Measurements from ENCODE around the gene MAN2A2.
A peak's percentile ranks its signal among the peaks of the same experiment; 100 is the strongest.

The MAN2A2 gene

DNA sequence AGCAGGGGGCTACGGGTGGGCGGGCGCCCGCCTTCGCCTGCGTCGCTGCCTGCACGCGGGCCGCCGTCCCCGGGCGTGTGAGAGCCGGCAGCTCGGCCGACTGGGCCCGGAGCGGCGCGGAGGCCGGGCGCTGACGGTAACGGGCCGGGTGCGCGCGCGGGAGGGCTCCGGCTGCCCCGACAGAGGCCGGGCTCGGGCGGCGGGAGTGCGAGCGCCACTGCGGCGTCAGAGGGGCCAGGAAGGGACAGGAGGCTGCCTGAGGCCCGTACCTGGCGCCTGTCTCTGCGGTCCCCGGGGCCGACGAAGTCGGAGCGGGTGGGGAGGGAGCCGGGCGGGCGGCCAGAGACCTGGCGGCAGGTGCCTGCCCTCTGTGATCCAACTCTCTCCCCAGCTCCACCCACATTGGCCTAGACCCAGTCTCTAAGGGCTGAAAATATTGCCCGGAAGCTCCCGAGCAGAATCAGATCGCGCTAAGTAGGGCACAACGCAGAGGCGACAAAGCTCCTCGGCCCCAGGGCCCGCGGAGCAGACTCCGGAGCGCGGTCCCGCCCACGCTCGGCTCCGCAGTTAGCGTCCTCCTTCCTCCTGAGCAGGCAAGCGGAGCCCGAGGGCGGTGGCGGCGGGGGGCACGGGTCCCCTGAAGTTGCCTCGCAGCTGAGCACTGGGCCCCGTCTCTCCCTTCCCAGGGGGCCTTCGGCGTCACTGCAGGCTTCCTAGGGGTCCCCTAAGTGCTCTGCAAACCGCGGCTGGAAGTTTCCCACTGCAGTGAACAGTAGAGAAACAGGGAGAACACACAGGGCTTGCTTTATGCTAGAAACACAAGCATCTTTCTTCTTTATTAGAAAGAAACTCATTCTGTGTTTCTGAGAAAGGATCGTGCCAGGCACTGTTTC, at the start of gene MAN2A2:
Gene MAN2A2 (plus strand): TSS at position 463 of the 893 bp plus-strand sequence. CDS start 906 bp downstream, outside the sequence.
- TF ChIP-seq, protein P1, sequence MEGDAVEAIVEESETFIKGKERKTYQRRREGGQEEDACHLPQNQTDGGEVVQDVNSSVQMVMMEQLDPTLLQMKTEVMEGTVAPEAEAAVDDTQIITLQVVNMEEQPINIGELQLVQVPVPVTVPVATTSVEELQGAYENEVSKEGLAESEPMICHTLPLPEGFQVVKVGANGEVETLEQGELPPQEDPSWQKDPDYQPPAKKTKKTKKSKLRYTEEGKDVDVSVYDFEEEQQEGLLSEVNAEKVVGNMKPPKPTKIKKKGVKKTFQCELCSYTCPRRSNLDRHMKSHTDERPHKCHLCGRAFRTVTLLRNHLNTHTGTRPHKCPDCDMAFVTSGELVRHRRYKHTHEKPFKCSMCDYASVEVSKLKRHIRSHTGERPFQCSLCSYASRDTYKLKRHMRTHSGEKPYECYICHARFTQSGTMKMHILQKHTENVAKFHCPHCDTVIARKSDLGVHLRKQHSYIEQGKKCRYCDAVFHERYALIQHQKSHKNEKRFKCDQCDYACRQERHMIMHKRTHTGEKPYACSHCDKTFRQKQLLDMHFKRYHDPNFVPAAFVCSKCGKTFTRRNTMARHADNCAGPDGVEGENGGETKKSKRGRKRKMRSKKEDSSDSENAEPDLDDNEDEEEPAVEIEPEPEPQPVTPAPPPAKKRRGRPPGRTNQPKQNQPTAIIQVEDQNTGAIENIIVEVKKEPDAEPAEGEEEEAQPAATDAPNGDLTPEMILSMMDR (IDR thresholded peaks at IDR 0.05; ENCODE audit: extremely low read depth, insufficient read depth, missing control alignments), result no peak
- in situ Hi-C loops (cut with MboI; ENCODE audit: low pct_unique_long_range_greater_than_20kb, low sequenced_read_pairs, unreplicated experiment), result no loop called here
- peak; percentile 91 for DNase-seq (ENCODE audit: low spot score)

DNA sequence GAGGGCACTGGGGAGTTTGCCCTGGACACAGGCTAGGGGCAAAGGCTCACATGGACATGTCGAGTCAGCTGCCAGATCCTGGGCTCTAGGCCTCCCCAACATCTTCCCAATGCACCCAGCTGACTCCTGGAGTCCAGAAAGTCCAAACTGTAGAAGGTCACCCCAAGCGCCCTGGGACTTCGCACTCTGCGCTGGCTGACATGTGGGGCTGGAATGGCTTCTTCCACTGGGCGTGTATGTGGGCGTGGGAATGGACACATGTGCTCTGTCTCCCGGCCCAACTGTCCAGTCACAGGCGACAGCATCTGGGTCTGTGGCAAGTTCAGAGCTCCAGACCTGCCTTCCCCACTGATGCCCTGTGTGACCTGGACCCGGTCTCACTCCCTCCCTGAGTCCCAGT, 48.0 kb upstream of the MAN2A2 start:
- in situ Hi-C loops (cut with MboI; ENCODE audit: low pct_unique_long_range_greater_than_20kb, low sequenced_read_pairs, unreplicated experiment), result no loop called here
- TF ChIP-seq, protein P1 (IDR thresholded peaks at IDR 0.05; ENCODE audit: extremely low read depth, insufficient read depth, missing control alignments), result no peak
- no peak for DNase-seq (ENCODE audit: low spot score)

DNA sequence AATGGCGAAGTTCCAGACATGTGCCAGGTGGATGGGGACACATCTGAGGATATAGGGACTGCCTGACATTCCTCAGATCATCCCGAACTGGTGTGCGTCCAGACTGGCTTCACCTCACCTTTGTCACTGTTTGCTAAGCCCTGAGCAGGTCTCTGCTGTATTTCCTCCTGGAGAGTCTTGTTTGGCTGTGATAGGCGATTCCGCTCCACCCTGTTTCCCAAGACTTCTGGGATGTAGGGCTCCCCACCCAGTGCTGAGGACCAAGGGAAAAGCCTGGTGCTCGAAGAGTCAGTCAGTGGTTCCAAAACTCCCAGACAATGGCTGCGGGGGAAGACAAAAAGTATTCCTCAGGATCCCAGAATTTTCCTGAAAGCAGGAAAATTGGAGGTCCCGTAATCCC, 45.8 kb upstream of the MAN2A2 start:
- TF ChIP-seq, protein P1 (IDR thresholded peaks at IDR 0.05; ENCODE audit: extremely low read depth, insufficient read depth, missing control alignments), result no peak
- DNase-seq (ENCODE audit: low spot score), result no peak
- in situ Hi-C loops (cut with MboI; ENCODE audit: low pct_unique_long_range_greater_than_20kb, low sequenced_read_pairs, unreplicated experiment), result no loop called here

DNA sequence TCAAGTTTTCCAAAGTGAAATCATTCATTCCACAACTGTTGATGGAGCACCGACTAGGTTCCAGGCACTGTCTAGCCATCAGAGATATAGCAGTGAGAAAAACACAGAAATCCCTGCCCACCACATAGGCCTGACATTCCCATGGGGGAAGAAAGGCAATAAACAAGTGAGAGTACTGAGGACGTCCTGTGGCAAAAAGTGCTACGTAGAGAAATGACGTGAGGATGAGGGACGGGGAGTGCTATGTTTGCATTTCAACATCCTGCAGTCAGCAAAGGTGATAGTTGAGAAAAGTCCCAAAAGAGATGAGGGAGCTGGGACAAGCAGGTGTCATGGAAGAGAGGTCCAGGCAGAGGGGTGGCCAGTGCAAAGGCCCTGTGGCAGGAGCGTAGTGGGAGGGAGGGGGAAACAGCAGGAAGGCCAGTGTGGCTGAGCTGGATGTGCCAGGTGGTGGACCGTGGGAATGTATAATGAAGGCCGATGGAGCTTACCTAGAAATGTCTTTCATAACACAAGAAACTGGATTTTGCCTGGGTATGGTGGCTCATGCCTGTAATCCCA, 45.1 kb upstream of the MAN2A2 start:
- TF ChIP-seq, protein P1 (IDR thresholded peaks at IDR 0.05; ENCODE audit: extremely low read depth, insufficient read depth, missing control alignments), result no peak
- in situ Hi-C loops (cut with MboI; ENCODE audit: low pct_unique_long_range_greater_than_20kb, low sequenced_read_pairs, unreplicated experiment), result no loop called here
- no peak for DNase-seq (ENCODE audit: low spot score)

DNA sequence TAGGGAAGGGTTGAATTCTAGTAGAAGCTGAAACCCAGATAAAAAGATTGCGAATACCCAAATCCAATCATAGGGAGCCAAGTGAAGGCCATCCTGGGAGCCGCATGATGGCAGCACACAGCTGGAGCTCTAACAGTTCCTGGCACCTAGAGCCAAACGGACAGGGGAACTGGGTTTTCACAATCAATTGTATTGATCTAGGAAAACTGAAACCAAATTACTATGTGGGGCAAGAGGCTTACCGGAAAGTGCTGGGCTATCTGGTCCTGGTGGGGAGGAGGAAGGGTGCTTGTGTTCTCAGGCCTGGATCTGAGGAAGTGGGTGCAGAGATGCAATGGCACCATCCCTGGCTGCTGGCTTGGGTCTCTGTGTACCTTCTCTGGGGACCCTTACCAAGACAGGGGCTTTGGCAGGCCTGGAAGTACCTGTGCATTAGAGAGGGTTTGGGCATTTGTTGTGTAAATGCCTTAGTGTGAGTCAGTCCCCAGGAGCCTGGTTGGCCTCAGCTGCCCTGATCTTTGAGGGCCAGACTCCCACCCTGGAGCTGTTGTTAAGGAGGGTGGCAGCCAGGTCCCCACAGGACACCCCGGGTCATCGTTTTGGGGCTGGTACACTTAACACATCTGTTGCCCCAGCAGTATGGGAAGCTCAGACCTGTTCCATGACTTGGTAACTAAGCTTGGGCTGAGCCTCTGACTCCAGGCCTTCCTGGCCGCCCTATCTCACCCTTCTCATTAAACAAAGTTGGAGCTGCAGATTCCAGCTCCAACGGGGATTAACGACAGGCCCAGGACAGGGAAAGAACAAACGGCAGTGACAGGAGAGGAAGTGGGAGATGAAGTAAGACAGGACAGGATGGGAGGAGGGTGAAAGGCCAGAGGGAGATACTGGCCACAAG, 43.6 kb upstream of the MAN2A2 start:
- in situ Hi-C loops (cut with MboI; ENCODE audit: low pct_unique_long_range_greater_than_20kb, low sequenced_read_pairs, unreplicated experiment), result no loop called here
- DNase-seq (ENCODE audit: low spot score), result no peak
- TF ChIP-seq, protein P1 (IDR thresholded peaks at IDR 0.05; ENCODE audit: extremely low read depth, insufficient read depth, missing control alignments), result no peak

DNA sequence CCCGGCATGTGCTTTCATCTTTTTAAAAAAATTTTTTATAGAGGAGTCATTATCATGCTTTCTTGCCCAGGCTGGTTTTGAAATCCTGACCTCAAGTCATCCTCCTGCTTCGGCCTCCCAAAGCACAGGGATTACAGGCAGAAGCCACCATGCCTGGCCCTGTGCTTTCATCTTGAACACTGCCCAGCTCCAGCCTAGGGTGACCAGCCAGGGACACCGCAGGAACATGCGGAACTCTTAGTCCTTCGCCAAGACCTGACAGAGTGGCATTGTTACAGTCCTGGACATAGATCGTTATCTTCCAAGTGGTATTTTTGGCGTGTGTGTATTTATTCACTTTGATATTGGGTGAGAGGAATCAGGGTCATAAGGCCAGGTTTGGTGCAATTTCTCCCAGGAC, 42.7 kb upstream of the MAN2A2 start:
- no peak for DNase-seq (ENCODE audit: low spot score)
- TF ChIP-seq, protein P1 (IDR thresholded peaks at IDR 0.05; ENCODE audit: extremely low read depth, insufficient read depth, missing control alignments), result no peak
- in situ Hi-C loops (cut with MboI; ENCODE audit: low pct_unique_long_range_greater_than_20kb, low sequenced_read_pairs, unreplicated experiment), result no loop called here

All from GM13977 (cell line).